RWPE1 (cell line): ENCODE data around the gene BAIAP2.
A peak's percentile ranks its signal among the peaks of the same experiment; 100 is the strongest.

Experiments used
- CTCF ChIA-PET: fragments of 350-600 bp; sonication (Branson Sonifier 250); formaldehyde crosslinking; extraction: SDS; loops from one replicate; lab custom pipeline; 2021; lab: Yijun Ruan, JAX
- POLR2A ChIA-PET: fragments of 400-600 bp; formaldehyde crosslinking; extraction: SDS; loops from one replicate; lab custom pipeline; 2020; ENCODE audit warnings: antibody characterized with exemption; ENCODE audit not compliant: low non-redundant PET; lab: Yijun Ruan, JAX
- DNase-seq: peaks from one replicate; pipeline ENCODE4 v3.0.0; 2012; ENCODE audit warnings: low spot score
- H3K27ac ChIP-seq: fragments of 450-650 bp; 2 replicates; pipeline ENCODE4 v1.5.1; 2017
- TF ChIP-seq, protein P1 (sequence below): fragments of 450-650 bp; conservative IDR thresholded peaks from 2 replicates; pipeline ENCODE4 v1.5.1; 2017; ENCODE audit warnings: low read depth, mild to moderate bottlenecking

BAIAP2 gene

DNA sequence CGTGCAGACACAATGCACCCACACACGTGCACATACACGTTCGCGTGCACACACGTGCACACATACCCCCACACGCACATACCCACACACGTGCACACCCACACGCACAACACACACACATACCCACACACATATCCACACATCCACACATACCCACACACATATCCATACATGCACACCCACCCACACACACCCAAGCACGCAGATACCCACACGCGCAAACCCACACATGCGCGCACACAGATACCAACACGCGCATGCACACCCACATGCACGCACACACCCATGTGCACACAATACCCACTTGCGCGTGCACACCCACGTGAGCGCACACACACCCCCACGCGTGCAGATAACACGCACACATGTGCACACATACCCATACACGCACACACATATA is 103.5 kb downstream of the BAIAP2 start:
- TF ChIP-seq, protein P1, sequence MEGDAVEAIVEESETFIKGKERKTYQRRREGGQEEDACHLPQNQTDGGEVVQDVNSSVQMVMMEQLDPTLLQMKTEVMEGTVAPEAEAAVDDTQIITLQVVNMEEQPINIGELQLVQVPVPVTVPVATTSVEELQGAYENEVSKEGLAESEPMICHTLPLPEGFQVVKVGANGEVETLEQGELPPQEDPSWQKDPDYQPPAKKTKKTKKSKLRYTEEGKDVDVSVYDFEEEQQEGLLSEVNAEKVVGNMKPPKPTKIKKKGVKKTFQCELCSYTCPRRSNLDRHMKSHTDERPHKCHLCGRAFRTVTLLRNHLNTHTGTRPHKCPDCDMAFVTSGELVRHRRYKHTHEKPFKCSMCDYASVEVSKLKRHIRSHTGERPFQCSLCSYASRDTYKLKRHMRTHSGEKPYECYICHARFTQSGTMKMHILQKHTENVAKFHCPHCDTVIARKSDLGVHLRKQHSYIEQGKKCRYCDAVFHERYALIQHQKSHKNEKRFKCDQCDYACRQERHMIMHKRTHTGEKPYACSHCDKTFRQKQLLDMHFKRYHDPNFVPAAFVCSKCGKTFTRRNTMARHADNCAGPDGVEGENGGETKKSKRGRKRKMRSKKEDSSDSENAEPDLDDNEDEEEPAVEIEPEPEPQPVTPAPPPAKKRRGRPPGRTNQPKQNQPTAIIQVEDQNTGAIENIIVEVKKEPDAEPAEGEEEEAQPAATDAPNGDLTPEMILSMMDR: no peak
- CTCF ChIA-PET: no interaction called here
- POLR2A ChIA-PET: no interaction called here
- DNase-seq: no peak
- H3K27ac ChIP-seq: no peak overlapping the region

DNA sequence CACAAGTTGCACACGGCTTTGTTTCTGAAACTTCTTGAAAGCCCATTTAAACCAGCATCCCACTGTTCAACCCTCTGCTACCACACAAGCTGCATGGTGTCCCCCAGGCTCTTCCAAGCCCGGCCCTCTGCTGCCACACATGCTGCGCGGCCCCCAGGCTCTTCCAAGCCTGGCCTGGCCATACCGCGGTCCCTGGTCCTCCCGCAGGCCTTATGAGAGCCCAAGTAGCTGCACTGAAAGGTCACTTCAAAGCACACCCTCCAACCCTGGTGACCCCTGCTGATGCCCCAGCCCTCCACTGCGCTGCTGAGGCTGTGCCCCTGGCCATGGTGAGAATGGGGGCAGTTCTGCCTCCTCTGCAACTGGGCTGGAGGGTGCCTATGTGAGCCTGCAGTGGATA is 104.5 kb downstream of the BAIAP2 start:
- ChIA-PET POLR2A (no interaction called here), CTCF (interaction anchor here (0.6 kb wide), 1 partner anchor 94 kb away, joined by 3 read pairs; no protein-coding TSS in a partner anchor)
- no peak for DNase-seq
- TF ChIP-seq, protein P1: no peak
- no peak overlapping the region for H3K27ac ChIP-seq

- CTCF ChIA-PET: interaction anchor here (0.6 kb wide), 1 partner anchor 94 kb away, joined by 3 read pairs; no protein-coding TSS in a partner anchor
- no peak overlapping the region for H3K27ac ChIP-seq
- POLR2A ChIA-PET: no interaction called here
- no peak for DNase-seq
- TF ChIP-seq, protein P1: no peak
These were observed 105.1 kb downstream of the BAIAP2 start for GRCh38 chr17:81140018-81140417.

GRCh38 chr17:81140695-81141094 is 105.7 kb downstream of the BAIAP2 start:
- ChIA-PET POLR2A (no interaction called here), CTCF (no interaction called here)
- H3K27ac ChIP-seq: no peak overlapping the region
- DNase-seq: no peak
- TF ChIP-seq, protein P1: no peak

GRCh38 chr17:81142301-81143199 is 107.6 kb downstream of the BAIAP2 start:
- no peak overlapping the region for H3K27ac ChIP-seq
- DNase-seq: peak; percentile 57
- TF ChIP-seq, protein P1: peak; percentile 84
- ChIA-PET CTCF (interaction anchor here (0.5 to 1.4 kb wide), 15 partner anchors 10 to 680 kb away, joined by 3 to 7 read pairs (median 3); partner anchors contain the start of genes NDUFAF8 and TEPSIN), POLR2A (interaction anchor here (0.6 kb wide), 1 partner anchor 96 kb away, joined by 3 read pairs; the partner anchor contains the start of gene TEPSIN)

DNA sequence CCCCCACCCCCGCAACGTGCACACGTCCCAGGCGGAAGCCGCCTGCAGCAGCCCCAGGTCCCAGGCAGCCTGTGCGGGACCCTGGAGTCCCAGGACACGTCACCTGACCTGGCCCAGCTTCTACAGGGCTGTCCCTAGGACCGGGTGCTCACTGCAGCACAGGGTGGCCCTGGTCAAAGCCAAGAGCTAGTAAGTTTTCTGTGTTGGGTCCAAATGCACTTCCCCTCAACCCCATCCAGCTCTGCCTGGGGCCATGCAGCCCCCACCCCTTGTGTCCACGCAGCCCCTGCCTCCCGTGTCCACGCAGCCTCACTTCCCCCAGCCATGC is 108.2 kb downstream of the BAIAP2 start:
- ChIA-PET CTCF (interaction anchor here (0.6 to 1.4 kb wide), 10 partner anchors 10 to 681 kb away, joined by 3 to 7 read pairs (median 4); partner anchors contain the start of genes NDUFAF8 and TEPSIN), POLR2A (no interaction called here)
- no peak for DNase-seq
- TF ChIP-seq, protein P1: no peak
- H3K27ac ChIP-seq: no peak overlapping the region
